HFF-Myc (cell line): ENCODE data around the gene CD9.

ENCODE experiments used
- DNase-seq: peaks from one replicate; pipeline ENCODE4 v3.0.0-alpha.2; 2011; ENCODE audit warnings: low read depth; ENCODE audit errors: extremely low read depth
- H3K4me3 ChIP-seq: replicated peaks from 2 replicates; pipeline ENCODE4 v1.5.1; 2011; ENCODE audit warnings: low read depth, mild to moderate bottlenecking, control low read depth, low read length
- TF ChIP-seq, protein P1 (sequence below): IDR thresholded peaks from 2 replicates; pipeline ENCODE4 v1.5.1; 2012; ENCODE audit warnings: mild to moderate bottlenecking, low read depth, low read length, control low read depth; ENCODE audit errors: missing control alignments

The CD9 gene

DNA sequence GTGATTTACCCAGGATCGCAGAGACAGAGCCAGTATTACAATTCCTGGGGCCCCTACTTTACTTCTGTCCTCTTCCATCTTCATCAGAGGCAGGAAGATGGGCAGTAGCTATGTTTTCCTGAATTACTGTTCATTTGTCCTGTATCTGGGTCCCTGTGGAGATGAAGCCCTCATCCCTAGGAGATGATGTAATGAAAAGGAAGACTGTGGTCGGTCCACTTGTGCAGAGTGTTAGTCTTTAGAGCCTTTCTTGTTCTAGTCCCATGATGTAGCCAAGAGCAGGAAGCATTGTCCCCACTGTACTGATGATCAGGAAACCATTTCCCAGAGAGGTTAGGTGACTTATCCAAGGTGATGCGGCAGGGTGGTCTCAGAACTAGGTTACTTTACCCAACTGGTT is 2.6 kb downstream of the CD9 start:
- no peak overlapping the region for H3K4me3 ChIP-seq
- TF ChIP-seq, protein P1, sequence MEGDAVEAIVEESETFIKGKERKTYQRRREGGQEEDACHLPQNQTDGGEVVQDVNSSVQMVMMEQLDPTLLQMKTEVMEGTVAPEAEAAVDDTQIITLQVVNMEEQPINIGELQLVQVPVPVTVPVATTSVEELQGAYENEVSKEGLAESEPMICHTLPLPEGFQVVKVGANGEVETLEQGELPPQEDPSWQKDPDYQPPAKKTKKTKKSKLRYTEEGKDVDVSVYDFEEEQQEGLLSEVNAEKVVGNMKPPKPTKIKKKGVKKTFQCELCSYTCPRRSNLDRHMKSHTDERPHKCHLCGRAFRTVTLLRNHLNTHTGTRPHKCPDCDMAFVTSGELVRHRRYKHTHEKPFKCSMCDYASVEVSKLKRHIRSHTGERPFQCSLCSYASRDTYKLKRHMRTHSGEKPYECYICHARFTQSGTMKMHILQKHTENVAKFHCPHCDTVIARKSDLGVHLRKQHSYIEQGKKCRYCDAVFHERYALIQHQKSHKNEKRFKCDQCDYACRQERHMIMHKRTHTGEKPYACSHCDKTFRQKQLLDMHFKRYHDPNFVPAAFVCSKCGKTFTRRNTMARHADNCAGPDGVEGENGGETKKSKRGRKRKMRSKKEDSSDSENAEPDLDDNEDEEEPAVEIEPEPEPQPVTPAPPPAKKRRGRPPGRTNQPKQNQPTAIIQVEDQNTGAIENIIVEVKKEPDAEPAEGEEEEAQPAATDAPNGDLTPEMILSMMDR: no peak
- DNase-seq: no peak

DNA sequence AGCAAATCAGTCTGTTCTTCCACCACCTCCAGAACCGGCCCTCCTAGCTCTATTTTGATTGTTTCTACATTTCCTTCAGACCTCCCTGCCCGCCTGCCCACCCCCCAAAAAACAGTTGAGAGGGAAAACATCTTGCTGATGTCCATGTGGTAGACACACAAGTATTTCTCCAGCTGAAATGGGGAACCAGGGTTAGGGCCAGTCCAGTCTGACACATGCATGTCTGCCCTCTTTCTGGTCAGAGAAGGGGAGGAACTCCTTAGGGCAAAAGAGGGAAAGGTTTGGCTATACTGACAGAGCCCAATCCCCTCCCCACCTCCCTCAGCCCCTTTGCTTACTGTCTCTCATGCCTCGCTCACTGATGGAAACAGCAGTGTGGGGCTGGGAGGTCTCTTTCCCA is 3.4 kb downstream of the CD9 start:
- TF ChIP-seq, protein P1: no peak
- H3K4me3 ChIP-seq: no peak overlapping the region
- no peak for DNase-seq

DNA sequence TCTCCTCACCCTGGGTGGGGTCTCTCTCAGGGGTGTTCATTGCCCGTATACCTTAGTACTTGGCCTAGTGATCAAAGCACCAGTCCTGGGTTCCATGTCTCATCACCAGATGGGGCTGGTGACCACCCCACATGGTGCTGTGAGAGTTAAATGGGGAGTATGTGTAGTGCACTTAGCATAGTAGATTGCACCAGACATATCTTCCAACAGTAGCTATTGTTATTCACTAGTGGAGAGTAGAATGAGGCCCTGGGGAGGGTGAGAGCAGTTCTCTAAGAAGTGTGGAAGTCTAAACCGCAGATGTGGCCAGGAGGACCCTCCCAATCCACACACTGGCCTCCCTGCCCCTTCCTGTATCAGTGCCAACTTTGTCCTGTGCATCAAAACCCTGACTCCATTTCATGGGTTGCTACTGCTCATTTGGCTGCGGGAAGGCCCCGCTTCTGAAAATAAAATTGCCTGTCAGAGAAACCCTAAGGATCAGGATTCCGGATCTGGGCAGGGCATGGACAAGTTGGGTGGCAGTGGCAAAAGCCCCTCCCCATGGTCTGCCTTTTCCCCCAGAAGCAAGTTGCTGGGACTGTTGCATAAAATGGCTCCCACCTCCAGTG is 4.4 kb downstream of the CD9 start:
- TF ChIP-seq, protein P1: no peak
- DNase-seq: no peak
- H3K4me3 ChIP-seq: no peak overlapping the region

DNA sequence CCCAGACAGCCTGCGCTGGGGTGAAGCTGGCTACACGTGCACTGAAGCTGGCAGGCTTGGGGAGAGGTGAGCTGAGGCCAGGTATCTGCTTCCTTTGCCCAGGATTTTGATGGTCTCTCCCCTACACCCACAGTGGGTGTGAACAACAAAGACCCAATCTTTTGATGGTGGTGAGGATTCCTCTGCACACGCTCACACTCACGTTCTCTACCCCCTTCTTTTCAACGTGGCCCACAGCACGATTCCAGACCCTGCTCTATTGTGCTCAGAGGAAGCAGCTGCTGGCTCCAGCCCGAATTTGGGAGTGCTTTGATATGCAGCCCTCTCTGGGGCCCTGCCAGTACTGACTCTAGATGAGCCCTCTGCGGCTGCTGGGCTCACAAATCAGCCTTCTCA is 4.9 kb downstream of the CD9 start:
- TF ChIP-seq, protein P1: no peak
- no peak overlapping the region for H3K4me3 ChIP-seq
- DNase-seq: no peak

DNA sequence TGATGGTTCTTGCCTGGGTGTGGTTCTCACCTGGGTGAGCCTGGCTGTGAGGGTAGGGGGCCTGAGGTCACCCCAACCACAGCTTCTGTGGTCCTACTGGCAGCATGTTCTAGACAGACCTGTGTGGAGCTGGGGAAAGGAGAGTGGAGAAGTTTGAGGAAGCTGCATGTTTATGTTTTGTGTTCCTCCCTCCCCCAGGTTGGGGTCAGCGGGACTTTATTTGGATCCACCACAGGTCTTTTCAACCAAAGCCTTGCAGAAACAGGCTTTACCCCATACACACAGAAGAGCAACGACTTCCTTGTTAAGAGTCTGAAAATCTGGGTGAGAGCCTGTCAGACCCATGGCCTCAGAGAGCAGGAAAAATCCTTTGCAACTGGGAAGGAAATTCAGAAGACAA is 5.6 kb downstream of the CD9 start:
- no peak for DNase-seq
- TF ChIP-seq, protein P1: no peak
- H3K4me3 ChIP-seq: no peak overlapping the region

DNA sequence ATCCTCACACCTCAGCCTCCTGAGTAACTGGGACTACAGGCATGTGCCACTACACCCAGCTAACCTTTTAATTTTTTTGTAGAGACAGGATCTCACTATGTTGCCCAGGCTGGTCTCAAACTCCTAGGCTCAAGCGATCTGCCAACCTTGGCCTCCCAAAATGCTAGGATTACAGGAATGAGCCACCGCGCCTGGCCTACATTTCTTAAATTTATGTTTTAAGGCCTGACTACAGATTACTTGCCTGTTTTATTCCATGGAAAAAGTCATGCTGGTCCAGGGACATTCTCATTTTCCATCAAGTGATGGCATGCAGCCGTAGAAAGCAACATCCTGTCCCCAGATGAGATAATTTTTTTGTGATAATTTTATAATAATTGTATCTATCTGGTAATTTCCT is 6.1 kb downstream of the CD9 start:
- TF ChIP-seq, protein P1: no peak
- H3K4me3 ChIP-seq: no peak overlapping the region
- DNase-seq: no peak
